HepG2 (cell line): ENCODE measurements around the gene CLPTM1. TPM values are rescaled to one million over a fixed set of nuclear protein-coding genes. Genes with fewer than 3 reads are reported as not detected.
A peak's percentile ranks its signal among the peaks of the same experiment; 100 is the strongest.

Source experiments
- ATAC-seq: fragments of 200-7000 bp; cut with Tn5 transposase; 3 replicates; pipeline ENCODE4 v1.9.1; 2020; ENCODE audit warnings: mild to moderate bottlenecking, moderate library complexity
- BruUV-seq: library from RNA; stranded (reverse); fragments of 400-500 nt; replicated peaks from 2 replicates; lab custom pipeline; 2021; lab: Mats Ljungman, UMichigan
- CTCF ChIA-PET: fragments of 300-600 bp; formaldehyde crosslinking; extraction: SDS; loops from one replicate; lab custom pipeline; 2021; ENCODE audit warnings: low total read pairs, inconsistent platforms, low intra/inter-chr PET ratio; lab: Yijun Ruan, JAX
- POLR2A ChIA-PET: fragments of 350-600 bp; sonication (Branson Sonifier 250); formaldehyde crosslinking; loops from one replicate; lab custom pipeline; 2020; ENCODE audit warnings: antibody characterized with exemption, inconsistent platforms; lab: Yijun Ruan, JAX
- DNase-seq: peaks from one replicate; pipeline ENCODE4 v3.0.0-alpha.2; 2015; ENCODE audit warnings: low spot score
- FAIRE-seq: peaks from 3 replicates; lab custom pipeline; 2011; peaks lifted over from hg19 to GRCh38; lab: Jason Lieb, UNC
- H2AFZ ChIP-seq: one replicate; pipeline ENCODE4 v1.6.1; 2011; ENCODE audit warnings: low read length, inconsistent platforms
- H3K27ac ChIP-seq: fragments of 300-600 bp; 3 replicates; pipeline ENCODE4 v1.8.0; 2011; ENCODE audit warnings: mixed run types, mild to moderate bottlenecking, mixed read lengths, low read length, inconsistent platforms; ENCODE audit not compliant: insufficient read depth; ENCODE audit errors: extremely low read length
- H3K27me3 ChIP-seq, 2 experiments: fragments of 200-600 bp in 1 of 2; 2 replicates in 1 of 2; 3 replicates in 1 of 2; pipeline versions ENCODE4 v1.6.0 to v1.8.0; 2011; ENCODE audit warnings: low read length in 2 of 2, mild to moderate bottlenecking in 2 of 2, moderate library complexity in 2 of 2, inconsistent platforms in 1 of 2; ENCODE audit not compliant: insufficient read depth in 2 of 2, control insufficient read depth in 1 of 2
- H3K36me3 ChIP-seq, 2 experiments: fragments of 200-600 bp in 1 of 2; replicated peaks in 1 of 2; 2 replicates in 1 of 2; 3 replicates in 1 of 2; pipeline versions ENCODE4 v1.5.1 to v1.8.0; 2011; ENCODE audit warnings: low read length in 2 of 2, inconsistent platforms in 1 of 2; ENCODE audit not compliant: insufficient read depth in 2 of 2, control insufficient read depth in 1 of 2
- H3K4me1 ChIP-seq: 2 replicates; pipeline ENCODE4 v1.5.1; 2012; ENCODE audit warnings: low read length, inconsistent platforms; ENCODE audit not compliant: insufficient read depth
- H3K4me2 ChIP-seq: 2 replicates; pipeline ENCODE4 v1.6.0; 2011; ENCODE audit warnings: low read depth, low read length, inconsistent platforms
- H3K4me3 ChIP-seq, 3 experiments: fragments of 200-600 bp in 1 of 3; sonication (generic), shearing (Covaris generic) in 1 of 3; replicated peaks in 1 of 3; 2 replicates each; pipeline ENCODE4 v1.5.1; 2011 to 2016; ENCODE audit warnings: low read length in 3 of 3, inconsistent platforms in 2 of 3, low read depth in 2 of 3, mild to moderate bottlenecking in 2 of 3, control low read depth in 1 of 3, mixed read lengths in 1 of 3; ENCODE audit not compliant: insufficient read depth in 1 of 3
- H3K79me2 ChIP-seq: one replicate; pipeline ENCODE4 v1.6.1; 2011; ENCODE audit warnings: low read length, inconsistent platforms; ENCODE audit not compliant: insufficient read depth
- H3K9ac ChIP-seq: 2 replicates; pipeline ENCODE4 v1.6.0; 2011; ENCODE audit warnings: mild to moderate bottlenecking, low read depth, low read length, inconsistent platforms; ENCODE audit not compliant: insufficient read depth
- H3K9me3 ChIP-seq: 2 replicates; pipeline ENCODE4 v1.5.1; 2012; ENCODE audit warnings: mild to moderate bottlenecking, low read length
- H4K20me1 ChIP-seq: 2 replicates; pipeline ENCODE4 v1.6.0; 2011; ENCODE audit warnings: inconsistent platforms, mild to moderate bottlenecking, low read length, moderate library complexity; ENCODE audit not compliant: insufficient read depth
- CHD4 ChIP-seq: fragments of 200-600 bp; sonication (generic); IDR thresholded peaks from 2 replicates; pipeline ENCODE4 v1.7.0; 2017; ENCODE audit warnings: mild to moderate bottlenecking, low read length, borderline replicate concordance
- MAFF ChIP-seq: IDR thresholded peaks from 2 replicates; pipeline ENCODE4 v1.6.1; 2011; ENCODE audit warnings: low read depth, low read length, improper control_type of control experiment
- MAX ChIP-seq: IDR thresholded peaks from 2 replicates; pipeline ENCODE4 v1.6.1; 2012; ENCODE audit warnings: inconsistent platforms
- MYPOP ChIP-seq: sonication (generic); formaldehyde crosslinking; IDR thresholded peaks from 2 replicates; pipeline ENCODE4 v1.8.1; 2023; ENCODE audit warnings: mild to moderate bottlenecking, moderate library complexity, missing genetic modification reagents
- NR2F2 ChIP-seq: IDR thresholded peaks from 2 replicates; pipeline ENCODE4 v1.6.1; 2012; ENCODE audit warnings: low read depth, inconsistent platforms, borderline replicate concordance
- NR3C1 ChIP-seq: sonication (generic); formaldehyde crosslinking; IDR thresholded peaks from 2 replicates; pipeline ENCODE4 v1.4.0; 2020; ENCODE audit warnings: missing genetic modification reagents
- SIN3B ChIP-seq: fragments of 150-350 bp; IDR thresholded peaks from 2 replicates; pipeline ENCODE4 v1.6.1; 2014; ENCODE audit warnings: low read length
- YEATS2 ChIP-seq: sonication (generic); formaldehyde crosslinking; IDR thresholded peaks from 2 replicates; pipeline ENCODE4 v1.4.0; 2020; ENCODE audit warnings: missing genetic modification reagents, borderline replicate concordance
- ZNF496 ChIP-seq: sonication (generic); formaldehyde crosslinking; IDR thresholded peaks from 2 replicates; pipeline ENCODE4 v1.8.1; 2023; ENCODE audit warnings: mild to moderate bottlenecking, moderate library complexity, missing genetic modification reagents; ENCODE audit not compliant: insufficient replicate concordance
- ZNF563 ChIP-seq: sonication (generic); formaldehyde crosslinking; IDR thresholded peaks from 2 replicates; pipeline ENCODE4 v1.8.0; 2022; ENCODE audit warnings: mild to moderate bottlenecking, moderate library complexity, missing genetic modification reagents
- ZNF629 ChIP-seq: sonication (generic); formaldehyde crosslinking; conservative IDR thresholded peaks from 2 replicates; pipeline ENCODE4 v1.5.0; 2020; ENCODE audit warnings: missing genetic modification reagents
- ZNF660 ChIP-seq: sonication (generic); formaldehyde crosslinking; IDR thresholded peaks from 2 replicates; pipeline ENCODE4 v1.5.1; 2020; ENCODE audit warnings: mild to moderate bottlenecking, low read depth, missing genetic modification reagents, borderline replicate concordance
- WGBS: methylation state at CpG from one replicate; pipeline ENCODE4 v1.1.6; 2017; ENCODE audit warnings: low lambda C conversion rate; 5-methylcytosine and 5-hydroxymethylcytosine counted together
- in situ Hi-C: cut with HindIII; loops from 2 replicates; pipeline ENCODE4 v1.10.0; 2017; ENCODE audit warnings: low pct_unique_long_range_greater_than_20kb; ENCODE audit not compliant: extremely low pct_ligation_motif_present
- intact Hi-C: fragments of 100-400 bp; cut with micrococcal nuclease; formaldehyde crosslinking; loops from one replicate; pipeline ENCODE4 v1.10.0; 2022; ENCODE audit not compliant: unreplicated experiment
- polyA plus RNA-seq, 8 experiments: library from polyadenylated mRNA; depleted of rRNA in 3 of 8; stranded (reverse) in 7 of 8; unstranded in 1 of 8; fragments of >200 nt; fragmentation: Illumina TruSeq in 4 of 8; extraction: Trizol in 4 of 8; gene quantifications; 2 replicates each; pipeline versions ENCODE4 v1.2.1 to v1.2.3, GENCODE V29; 2011 to 2016; ENCODE audit warnings: low read depth in 4 of 8, missing spikeins in 1 of 8, mixed read lengths in 1 of 8; ENCODE audit not compliant: insufficient read depth in 1 of 8
- total RNA-seq, 5 experiments: library from RNA; depleted of rRNA; stranded (reverse); fragments of >200 nt; fragmentation: Illumina TruSeq; extraction: Trizol; gene quantifications; 2 replicates each; pipeline ENCODE4 v1.2.3, GENCODE V29; 2016; ENCODE audit warnings: low read depth in 1 of 5

The CLPTM1 gene
- total and polyA plus RNA-seq, 2 of the 13 experiments (the other 11 are each of a cell fraction or from before 2014, with no cell fraction given) = 34.9 to 42.8 TPM

GRCh38 chr19:45001087-45001739 lies 46.0 kb downstream of the CLPTM1 start, which contains the start of gene RELB (continued):
- TF ChIP-seq MAX (peak; percentile 53), ZNF563 (CRISPR knock-in tag) (no peak), NR3C1 (CRISPR knock-in tag) (no peak), SIN3B (no peak)

GRCh38 chr19:45003485-45003884 lies 48.3 kb downstream of the CLPTM1 start:
- Histone ChIP-seq H3K36me3 (no peaks in the 10 kb centered on the region), H3K9ac (no peak overlapping the region), H3K4me2 (no peak overlapping the region), H3K4me3 (no peak overlapping the region), H3K27ac (no peak overlapping the region), H2AFZ (no peak overlapping the region), H3K79me2 (no peaks in the 10 kb centered on the region), H3K4me1 (peaks cover 21% of the 10 kb centered on the region), H4K20me1 (no peaks in the 10 kb centered on the region), H3K9me3 (no peaks in the 10 kb centered on the region), H3K27me3 (no peaks in the 10 kb centered on the region)
- ChIA-PET CTCF (no interaction called here), POLR2A (interaction anchor here (0.7 kb wide), 1 partner anchor 152 kb away, joined by 3 read pairs; no protein-coding TSS in a partner anchor)
- no TSS peak for BruUV-seq
- in situ Hi-C loops = no loop called here
- intact Hi-C loops = no loop called here
- DNase-seq (no peak), FAIRE-seq (no peak), ATAC-seq (no peak)
- whole genome bisulfite sequencing = 81% methylated on average over 4 of the region's 4 CpGs
- TF ChIP-seq NR2F2 (no peak), MAFF (no peak), YEATS2 (CRISPR knock-in tag) (no peak), ZNF660 (CRISPR knock-in tag) (no peak), MYPOP (CRISPR knock-in tag) (no peak), ZNF629 (CRISPR knock-in tag) (peak; percentile 87), ZNF496 (CRISPR knock-in tag) (no peak), CHD4 (peak; percentile 40; the same call in 1 of the 2 replicates)
